ENCODE results near the gene UMOD.

DNA sequence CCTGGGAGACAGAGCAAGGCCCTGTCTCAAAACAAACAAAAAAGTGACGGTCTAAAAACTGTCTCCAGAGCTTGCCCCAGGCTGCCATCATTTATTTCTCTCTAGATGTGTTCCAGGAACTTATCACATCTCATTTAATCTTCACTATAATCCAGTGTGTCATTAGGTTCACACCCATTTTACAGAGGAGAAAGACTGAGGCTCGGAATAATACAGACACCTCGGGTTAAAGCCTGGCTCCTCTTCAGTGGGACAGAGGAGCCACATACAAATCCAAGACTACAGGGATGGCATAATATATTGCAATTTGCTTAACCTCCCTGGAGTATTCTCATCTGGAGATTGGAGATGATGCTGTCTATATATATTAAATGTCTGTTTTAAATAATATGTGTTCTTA, 46.1 kb upstream of the UMOD start:
- TF ChIP-seq, protein P1, sequence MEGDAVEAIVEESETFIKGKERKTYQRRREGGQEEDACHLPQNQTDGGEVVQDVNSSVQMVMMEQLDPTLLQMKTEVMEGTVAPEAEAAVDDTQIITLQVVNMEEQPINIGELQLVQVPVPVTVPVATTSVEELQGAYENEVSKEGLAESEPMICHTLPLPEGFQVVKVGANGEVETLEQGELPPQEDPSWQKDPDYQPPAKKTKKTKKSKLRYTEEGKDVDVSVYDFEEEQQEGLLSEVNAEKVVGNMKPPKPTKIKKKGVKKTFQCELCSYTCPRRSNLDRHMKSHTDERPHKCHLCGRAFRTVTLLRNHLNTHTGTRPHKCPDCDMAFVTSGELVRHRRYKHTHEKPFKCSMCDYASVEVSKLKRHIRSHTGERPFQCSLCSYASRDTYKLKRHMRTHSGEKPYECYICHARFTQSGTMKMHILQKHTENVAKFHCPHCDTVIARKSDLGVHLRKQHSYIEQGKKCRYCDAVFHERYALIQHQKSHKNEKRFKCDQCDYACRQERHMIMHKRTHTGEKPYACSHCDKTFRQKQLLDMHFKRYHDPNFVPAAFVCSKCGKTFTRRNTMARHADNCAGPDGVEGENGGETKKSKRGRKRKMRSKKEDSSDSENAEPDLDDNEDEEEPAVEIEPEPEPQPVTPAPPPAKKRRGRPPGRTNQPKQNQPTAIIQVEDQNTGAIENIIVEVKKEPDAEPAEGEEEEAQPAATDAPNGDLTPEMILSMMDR (IDR thresholded peaks at IDR 0.05): no peak
- TF ChIP-seq POLR2A (IDR thresholded peaks at IDR 0.05): no peak
